Measurements from ENCODE around the gene SETBP1. TPM values are rescaled to one million over a fixed set of nuclear protein-coding genes. Genes with fewer than 3 reads are reported as not detected.

SETBP1 gene
- total and polyA plus RNA-seq, 2 donors from 2014 or later: 2.7 to 71.7 TPM

- Histone ChIP-seq H3K9ac (ENCODE audit: low read length in 3 of 3) (no peak overlapping the region), H3K4me3 (ENCODE audit: low read length in 3 of 3) (no peak overlapping the region), H3K36me3 (ENCODE audit: control insufficient read depth in 2 of 3, insufficient read depth in 3 of 3, low read length in 3 of 3) (no peaks in the 10 kb centered on the region), H3K27ac (ENCODE audit: low read depth in 2 of 2, low read length in 2 of 2) (no peak overlapping the region), H3K9me3 (ENCODE audit: control insufficient read depth in 2 of 3, insufficient read depth in 1 of 3, low read length in 3 of 3) (no peaks in the 10 kb centered on the region), H3K4me1 (ENCODE audit: control insufficient read depth in 2 of 3, insufficient read depth in 2 of 3, low read depth in 1 of 3, low read length in 3 of 3) (peaks cover 3 to 10% (median 9%) of the 10 kb centered on the region in 3 donors), H3K27me3 (ENCODE audit: control insufficient read depth, insufficient read depth, low read length) (no peaks in the 10 kb centered on the region)
- DNase-seq (no peak), FAIRE-seq (no peak)
- TF ChIP-seq CTCF (IDR thresholded peaks at IDR 0.05; ENCODE audit: borderline replicate concordance, extremely low read depth, insufficient read depth): no peak
- intact Hi-C loops (cut with DNase I): no loop called here
Measured at GRCh38 chr18:44935455-44935854, 254.8 kb downstream of the SETBP1 start.

- no peaks in the 10 kb centered on the region for H3K9me3 ChIP-seq (ENCODE audit: control insufficient read depth in 2 of 3, insufficient read depth in 1 of 3, low read length in 3 of 3)
- H3K27ac ChIP-seq (ENCODE audit: low read depth in 2 of 2, low read length in 2 of 2): no peak overlapping the region
- no peak overlapping the region for H3K9ac ChIP-seq (ENCODE audit: low read length in 3 of 3)
- TF ChIP-seq CTCF (IDR thresholded peaks at IDR 0.05; ENCODE audit: borderline replicate concordance, extremely low read depth, insufficient read depth): no peak
- no peak overlapping the region for H3K4me3 ChIP-seq (ENCODE audit: low read length in 3 of 3)
- DNase-seq (no peak), FAIRE-seq (no peak)
- no peaks in the 10 kb centered on the region for H3K27me3 ChIP-seq (ENCODE audit: control insufficient read depth, insufficient read depth, low read length)
- no peaks in the 10 kb centered on the region for H3K36me3 ChIP-seq (ENCODE audit: control insufficient read depth in 2 of 3, insufficient read depth in 3 of 3, low read length in 3 of 3)
- intact Hi-C loops (cut with DNase I): no loop called here
- H3K4me1 ChIP-seq (ENCODE audit: control insufficient read depth in 2 of 3, insufficient read depth in 2 of 3, low read depth in 1 of 3, low read length in 3 of 3): peaks cover 3 to 10% (median 9%) of the 10 kb centered on the region in 3 donors
Measured at GRCh38 chr18:44936485-44936884, 255.8 kb downstream of the SETBP1 start.

GRCh38 chr18:44937960-44938719 is 257.5 kb downstream of the SETBP1 start:
- intact Hi-C loops (cut with DNase I): no loop called here
- Histone ChIP-seq H3K4me3 (ENCODE audit: low read length in 3 of 3) (no peak overlapping the region), H3K4me1 (ENCODE audit: control insufficient read depth in 2 of 3, insufficient read depth in 2 of 3, low read depth in 1 of 3, low read length in 3 of 3) (peaks cover 3 to 12% (median 12%) of the 10 kb centered on the region in 3 donors), H3K27ac (ENCODE audit: low read depth in 2 of 2, low read length in 2 of 2) (no peak overlapping the region), H3K9me3 (ENCODE audit: control insufficient read depth in 2 of 3, insufficient read depth in 1 of 3, low read length in 3 of 3) (no peaks in the 10 kb centered on the region), H3K36me3 (ENCODE audit: control insufficient read depth in 2 of 3, insufficient read depth in 3 of 3, low read length in 3 of 3) (no peaks in the 10 kb centered on the region), H3K27me3 (ENCODE audit: control insufficient read depth, insufficient read depth, low read length) (no peaks in the 10 kb centered on the region), H3K9ac (ENCODE audit: low read length in 3 of 3) (no peak overlapping the region)
- no peak for TF ChIP-seq CTCF (IDR thresholded peaks at IDR 0.05; ENCODE audit: borderline replicate concordance, extremely low read depth, insufficient read depth)
- peak in 2 of 5 donors; percentile 56 to 60 for DNase-seq
- FAIRE-seq: no peak

Data from kidney (tissue), 14 donors.